ENCODE data around the gene OLFM2.
"Not testable (repeated sequence)": the region's sequence is repeated elsewhere in the genome, so short reads cannot be mapped to it uniquely, and the experiment has no call there.

The OLFM2 gene

DNA sequence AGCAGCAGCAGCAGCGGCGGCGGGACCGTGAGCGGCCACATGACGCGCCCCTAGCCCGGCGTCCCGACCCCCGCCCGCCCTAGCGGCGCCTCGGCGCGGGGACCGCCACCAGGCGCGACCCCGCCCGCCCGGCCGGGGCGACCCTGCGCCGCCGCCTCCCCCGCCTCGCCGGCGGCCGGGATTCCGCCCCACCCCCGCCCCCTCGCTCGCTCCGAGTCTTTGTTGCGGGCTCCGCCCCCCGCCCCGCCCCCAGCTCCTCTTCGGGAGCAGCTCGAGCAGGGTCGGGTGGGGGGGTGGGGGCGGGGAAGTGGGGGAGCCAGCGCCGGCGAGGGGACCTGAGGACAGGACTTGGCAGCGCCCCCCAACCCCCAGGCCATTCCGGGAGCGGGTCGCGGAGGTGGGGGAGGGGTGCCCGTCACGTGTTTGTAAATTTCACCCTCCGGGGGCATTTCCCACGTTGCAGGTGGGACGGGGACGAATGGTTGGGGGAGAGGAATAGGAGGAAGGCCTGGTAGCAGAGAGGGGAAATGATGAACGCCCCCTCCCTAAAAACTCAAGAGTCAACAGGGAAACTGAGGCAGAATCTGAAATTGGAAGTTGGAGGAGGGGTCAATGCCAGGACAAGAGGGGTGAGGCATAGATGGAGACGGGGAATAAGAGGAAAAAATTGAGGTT, at the start of gene OLFM2:
Gene OLFM2 (minus strand): TSS at position 190 of the 675 bp plus-strand sequence. CDS start 149 bp downstream, at position 41.
- in situ Hi-C loops (cut with MboI; ENCODE audit: low pct_unique_long_range_greater_than_20kb, low sequenced_read_pairs), result no loop called here
- no peak for DNase-seq

DNA sequence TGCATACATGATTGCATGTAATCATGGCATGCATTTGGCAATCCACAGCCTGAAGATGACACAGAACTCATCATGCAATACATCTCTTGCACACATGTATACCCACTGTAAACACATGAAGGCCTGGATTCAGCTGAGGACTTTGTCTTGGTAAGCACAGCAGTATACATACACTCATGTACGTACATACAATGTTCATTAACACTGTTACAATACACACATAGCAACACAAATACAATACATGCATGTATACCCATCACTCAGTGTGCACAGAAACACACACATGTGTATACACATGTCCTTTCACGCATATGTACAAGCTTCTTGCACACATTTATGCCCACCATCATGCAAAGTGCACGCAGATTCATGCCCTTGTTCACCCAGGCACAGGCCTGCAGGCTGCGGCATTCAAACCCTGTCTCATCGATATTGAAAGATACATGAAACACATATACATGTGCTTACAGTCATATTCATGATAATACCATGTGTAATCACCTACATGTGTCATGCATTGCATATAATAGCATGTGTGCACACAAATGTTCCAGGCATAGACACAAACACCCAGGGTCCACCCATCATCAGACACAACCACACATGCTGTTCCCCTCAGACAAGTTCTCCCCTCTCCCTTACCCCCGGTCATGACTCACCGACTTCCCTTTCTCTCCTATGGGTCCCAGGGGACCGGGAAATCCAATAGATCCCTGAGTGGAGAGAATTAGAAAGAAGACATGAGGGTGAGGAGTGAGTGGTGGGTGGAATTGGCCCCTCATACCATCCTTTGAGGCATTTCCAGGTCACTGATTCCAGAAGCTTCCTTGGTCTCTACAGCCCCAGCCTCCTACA, 45.3 kb upstream of the OLFM2 start:
- in situ Hi-C loops (cut with MboI; ENCODE audit: low pct_unique_long_range_greater_than_20kb, low sequenced_read_pairs), result no loop called here
- no peak for DNase-seq

DNA sequence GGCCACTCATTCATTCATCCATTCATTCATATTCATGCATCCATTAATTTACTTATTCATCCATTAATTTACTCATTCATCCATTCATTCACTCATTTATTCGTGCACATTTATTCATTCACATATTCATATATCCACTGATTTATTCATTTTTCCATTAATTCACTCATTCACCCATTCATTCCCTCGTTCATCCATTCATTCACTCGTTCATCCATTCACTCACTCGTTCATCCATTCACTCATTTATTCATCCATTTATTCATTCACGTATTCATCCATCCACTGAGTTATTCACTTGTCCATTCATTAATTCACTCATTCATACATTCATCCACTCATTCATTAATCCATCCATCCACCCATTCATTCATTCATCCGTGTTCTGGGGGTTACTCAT, 35.8 kb upstream of the OLFM2 start:
- in situ Hi-C loops (cut with MboI; ENCODE audit: low pct_unique_long_range_greater_than_20kb, low sequenced_read_pairs), result no loop called here

GRCh38 chr19:9971166-9971897, 35.0 kb upstream of the OLFM2 start:
- in situ Hi-C loops (cut with MboI; ENCODE audit: low pct_unique_long_range_greater_than_20kb, low sequenced_read_pairs), result no loop called here
- DNase-seq, result no peak

More for the DNA sequence above, 35.8 kb upstream of the OLFM2 start:
- DNase-seq, result no peak

DNA sequence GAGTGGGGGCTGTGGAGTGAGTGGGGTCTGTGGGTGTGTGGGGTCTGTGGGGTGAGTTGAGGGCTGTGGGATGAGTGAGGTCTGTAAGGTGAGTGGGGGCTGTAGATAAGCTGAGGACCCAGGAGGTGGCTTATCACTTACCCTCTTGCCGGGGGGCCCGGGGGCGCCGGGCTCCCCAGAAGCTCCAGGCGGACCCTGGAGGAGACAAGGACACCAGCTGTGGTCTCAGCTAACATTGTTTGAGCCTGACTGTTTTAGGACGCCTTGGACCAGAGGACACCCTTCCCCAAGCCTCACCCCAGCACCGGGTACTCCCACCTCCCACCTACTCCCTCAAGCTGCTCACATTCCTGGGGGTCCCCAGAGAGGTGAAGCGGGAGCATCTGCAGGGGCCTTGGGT, 34.2 kb upstream of the OLFM2 start:
- in situ Hi-C loops (cut with MboI; ENCODE audit: low pct_unique_long_range_greater_than_20kb, low sequenced_read_pairs), result no loop called here

DNA sequence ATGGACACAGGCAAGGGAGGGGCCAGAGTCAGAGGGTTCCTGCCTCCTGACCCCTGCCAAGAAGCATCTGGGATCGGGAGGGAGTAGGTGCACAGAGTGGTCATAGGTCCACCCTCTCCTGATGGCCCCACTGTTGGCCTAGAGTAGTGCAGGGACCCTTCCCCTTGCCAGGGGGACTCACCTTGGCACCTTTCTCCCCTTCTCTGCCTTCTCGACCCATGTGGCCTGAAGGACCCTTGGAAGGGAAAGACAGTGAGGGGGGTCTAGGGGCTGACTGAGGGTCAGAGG, 33.3 kb upstream of the OLFM2 start:
- no peak for DNase-seq
- in situ Hi-C loops (cut with MboI; ENCODE audit: low pct_unique_long_range_greater_than_20kb, low sequenced_read_pairs), result no loop called here

More for the DNA sequence above, 34.2 kb upstream of the OLFM2 start:
- DNase-seq, result no peak

GRCh38 chr19:9968820-9969687, 32.7 kb upstream of the OLFM2 start:
- in situ Hi-C loops (cut with MboI; ENCODE audit: low pct_unique_long_range_greater_than_20kb, low sequenced_read_pairs), result no loop called here
- no peak for DNase-seq

DNA sequence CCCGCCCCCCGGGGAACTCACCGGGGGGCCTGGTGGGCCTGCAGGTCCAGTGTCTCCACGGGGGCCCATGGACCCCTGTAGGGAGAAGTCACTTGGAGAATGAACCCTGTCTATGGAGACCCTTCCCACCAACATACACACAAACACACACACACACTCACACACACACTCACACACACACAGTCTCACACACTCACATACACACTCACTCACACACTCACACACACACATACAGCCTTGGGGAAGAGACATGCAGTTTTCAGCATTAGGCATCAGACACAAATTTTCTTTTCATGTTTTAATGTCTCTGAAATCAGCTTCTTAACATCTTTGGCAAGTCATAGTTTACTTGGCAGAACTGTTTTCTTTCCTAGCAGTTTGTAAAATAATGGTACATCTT, 31.0 kb upstream of the OLFM2 start:
- no peak for DNase-seq
- in situ Hi-C loops (cut with MboI; ENCODE audit: low pct_unique_long_range_greater_than_20kb, low sequenced_read_pairs), result no loop called here

- DNase-seq, result no peak
- in situ Hi-C loops (cut with MboI; ENCODE audit: low pct_unique_long_range_greater_than_20kb, low sequenced_read_pairs), result no loop called here
These were observed 30.1 kb upstream of the OLFM2 start for GRCh38 chr19:9966448-9966847.

DNA sequence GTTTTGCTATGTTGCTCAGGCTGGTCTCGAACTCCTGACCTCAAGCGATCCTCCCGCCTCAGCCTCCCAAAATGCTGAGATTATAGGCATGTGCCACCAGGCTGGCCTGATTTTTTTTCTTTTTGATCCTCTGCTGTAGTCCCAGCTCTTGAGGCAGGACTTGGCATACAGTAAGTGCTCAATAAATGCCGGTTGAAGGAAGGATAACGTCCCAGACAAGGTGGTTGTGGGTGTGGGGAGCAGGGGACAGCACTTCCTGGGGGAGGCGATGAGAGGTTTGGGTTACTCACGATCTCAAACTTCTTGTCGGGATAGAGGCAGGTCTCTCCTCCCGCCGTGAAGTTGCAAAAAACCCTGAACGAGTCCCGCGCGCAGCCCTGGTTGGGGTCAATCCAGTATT, 29.7 kb upstream of the OLFM2 start:
- in situ Hi-C loops (cut with MboI; ENCODE audit: low pct_unique_long_range_greater_than_20kb, low sequenced_read_pairs), result no loop called here

GRCh38 chr19:9962623-9963290, 26.4 kb upstream of the OLFM2 start:
- DNase-seq, result no peak
- in situ Hi-C loops (cut with MboI; ENCODE audit: low pct_unique_long_range_greater_than_20kb, low sequenced_read_pairs), result no loop called here

More for the DNA sequence above, 29.7 kb upstream of the OLFM2 start:
- no peak for DNase-seq

- DNase-seq, result no peak
- in situ Hi-C loops (cut with MboI; ENCODE audit: low pct_unique_long_range_greater_than_20kb, low sequenced_read_pairs), result no loop called here
These were observed 24.8 kb upstream of the OLFM2 start for GRCh38 chr19:9961103-9961502.

GRCh38 chr19:9958379-9958821, 22.1 kb upstream of the OLFM2 start:
- in situ Hi-C loops (cut with MboI; ENCODE audit: low pct_unique_long_range_greater_than_20kb, low sequenced_read_pairs), result no loop called here
- DNase-seq, result no peak

DNA sequence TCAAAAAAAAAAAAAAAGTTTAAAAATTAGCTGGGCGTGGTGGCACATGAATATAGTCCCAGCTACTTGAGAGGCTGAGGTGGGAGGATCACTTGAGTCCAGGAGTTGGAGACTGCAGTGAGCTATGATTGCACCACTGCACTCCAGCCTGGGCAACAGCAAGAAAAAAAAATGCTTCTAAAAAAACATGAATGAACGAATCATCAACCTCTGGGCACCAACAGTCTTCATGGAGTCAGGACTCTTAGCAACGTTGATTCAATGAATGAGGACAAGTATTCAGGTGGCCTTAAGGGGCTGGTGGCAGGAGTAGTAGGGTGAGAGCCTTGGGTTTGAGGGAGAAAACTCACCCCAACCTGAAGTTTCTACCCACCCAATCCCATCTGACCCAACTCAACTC, 20.6 kb upstream of the OLFM2 start:
- DNase-seq, result no peak
- in situ Hi-C loops (cut with MboI; ENCODE audit: low pct_unique_long_range_greater_than_20kb, low sequenced_read_pairs), result no loop called here

DNA sequence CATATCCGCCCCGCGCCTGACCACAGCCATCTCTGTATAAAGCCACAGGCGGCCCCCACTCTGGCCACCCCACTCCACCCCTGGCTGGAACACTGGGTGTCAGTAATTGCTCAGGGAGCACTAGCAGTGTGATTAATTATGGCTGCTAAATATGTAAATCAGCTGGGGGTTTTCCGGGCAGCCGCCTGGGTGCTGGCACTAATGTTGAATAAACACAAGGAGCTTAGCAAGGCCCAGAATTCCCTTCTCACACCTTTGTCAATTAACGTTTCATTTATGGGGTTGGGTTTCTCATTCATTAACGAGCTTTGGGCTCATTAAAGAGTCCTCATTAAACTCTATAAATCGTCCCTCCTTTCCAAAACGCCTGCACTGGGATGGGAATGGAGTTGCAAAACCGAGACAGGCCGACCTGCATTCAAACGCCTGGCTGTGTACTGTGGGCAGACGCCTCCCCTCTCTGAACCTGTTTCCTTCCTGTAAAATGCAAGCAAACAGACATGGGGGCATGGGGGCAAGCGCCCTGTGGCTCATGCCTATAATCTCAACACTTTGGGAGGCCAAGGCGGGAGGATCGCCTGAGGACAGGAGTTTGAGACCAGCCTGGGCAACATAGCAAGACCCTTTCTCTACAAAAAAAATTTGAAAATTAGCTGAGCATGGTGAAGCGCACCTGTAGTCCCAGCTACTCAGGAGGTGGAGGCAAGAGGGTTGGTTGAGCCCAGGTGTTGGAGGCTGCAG, 17.7 kb upstream of the OLFM2 start:
- no peak for DNase-seq
- in situ Hi-C loops (cut with MboI; ENCODE audit: low pct_unique_long_range_greater_than_20kb, low sequenced_read_pairs), result no loop called here

GRCh38 chr19:9952276-9952675, 16.0 kb upstream of the OLFM2 start:
- in situ Hi-C loops (cut with MboI; ENCODE audit: low pct_unique_long_range_greater_than_20kb, low sequenced_read_pairs), result no loop called here
- DNase-seq, result no peak

DNA sequence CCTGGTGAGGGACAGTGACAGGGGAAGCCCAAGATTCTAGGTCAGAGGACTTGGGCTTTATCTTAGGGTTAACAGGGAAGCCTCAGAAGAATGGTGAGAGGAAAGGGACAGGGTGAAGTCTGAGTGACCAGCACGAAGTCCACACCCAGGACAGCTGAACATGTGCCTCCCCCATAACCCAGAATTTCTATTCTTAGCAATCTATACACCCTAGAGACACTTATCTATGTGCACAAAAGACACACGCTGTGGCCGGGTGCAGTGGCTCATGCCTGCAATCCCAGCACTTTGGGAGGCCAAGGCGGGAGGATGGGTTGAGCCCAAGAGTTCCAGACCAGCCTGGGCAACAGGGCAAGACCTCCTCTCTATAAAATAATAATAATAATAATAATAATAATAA, 11.1 kb upstream of the OLFM2 start:
- in situ Hi-C loops (cut with MboI; ENCODE audit: low pct_unique_long_range_greater_than_20kb, low sequenced_read_pairs), result no loop called here
- DNase-seq, result no peak

DNA sequence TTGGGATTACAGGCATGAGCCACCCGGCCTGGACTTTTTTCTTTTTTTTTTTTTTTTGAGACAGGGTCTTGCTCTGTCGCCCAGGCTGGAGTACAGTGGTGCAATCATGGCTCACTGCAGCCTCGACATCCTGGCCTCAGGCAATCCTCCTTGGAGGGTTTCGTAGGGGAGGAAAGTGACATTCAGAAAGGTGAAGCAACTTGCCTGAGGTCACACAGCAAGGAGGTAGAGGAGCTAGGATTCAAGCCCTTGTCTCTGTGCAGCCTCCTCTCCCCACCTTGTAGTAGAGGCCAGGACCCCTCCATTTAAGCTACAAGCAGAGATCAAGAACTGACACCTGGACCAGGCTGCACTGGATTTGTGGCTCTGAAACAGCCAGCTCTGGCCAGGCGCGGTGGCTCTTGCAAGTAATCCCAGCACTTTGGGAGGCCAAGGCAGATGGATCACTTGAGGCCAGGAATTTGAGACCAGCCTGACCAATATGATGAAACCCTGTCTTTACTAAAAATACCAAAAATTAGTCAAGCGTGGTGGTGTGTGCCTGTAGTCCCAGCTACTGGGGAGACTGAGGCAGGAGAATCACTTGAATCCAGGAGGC, 10.3 kb upstream of the OLFM2 start:
- in situ Hi-C loops (cut with MboI; ENCODE audit: low pct_unique_long_range_greater_than_20kb, low sequenced_read_pairs); DNase-seq: not testable (repeated sequence)

Measured in KBM-7 (cell line).